IMR-90 (cell line): Measurements from ENCODE around the gene SEMA4A. TPM values are rescaled to one million over a fixed set of nuclear protein-coding genes. Genes with fewer than 3 reads are reported as not detected.

Source experiments
- ATAC-seq: fragments of 200-7000 bp; cut with Tn5 transposase; 2 replicates; pipeline ENCODE4 v1.9.1; 2020; ENCODE audit warnings: low read depth, mild to moderate bottlenecking, moderate library complexity
- BruUV-seq: library from RNA; stranded (reverse); fragments of 400-500 nt; replicated peaks from 2 replicates; lab custom pipeline; 2021; lab: Mats Ljungman, UMichigan
- CTCF ChIA-PET: fragments of 300-600 bp; formaldehyde crosslinking; extraction: SDS; loops from one replicate; lab custom pipeline; 2021; ENCODE audit warnings: antibody characterized with exemption; lab: Yijun Ruan, JAX
- POLR2A ChIA-PET: fragments of 300-600 bp; sonication (Branson Sonifier 250); formaldehyde crosslinking; loops from one replicate; lab custom pipeline; 2022; ENCODE audit warnings: antibody characterized with exemption; ENCODE audit not compliant: unreplicated experiment; lab: Charles Lee
- DNase-seq: peaks from one replicate; pipeline ENCODE4 v3.0.0; 2013
- H2AFZ ChIP-seq: replicated peaks from 2 replicates; pipeline ENCODE3; 2013; ENCODE audit warnings: low read length, mild to moderate bottlenecking; ENCODE audit not compliant: poor library complexity
- H2AK5ac ChIP-seq: 2 replicates; pipeline ENCODE4 v1.6.1; 2013; ENCODE audit warnings: low read depth, low read length, inconsistent platforms
- H2AK9ac ChIP-seq: replicated peaks from 2 replicates; pipeline ENCODE3; 2013; ENCODE audit warnings: mild to moderate bottlenecking, low read depth, low read length, moderate library complexity; ENCODE audit not compliant: poor library complexity
- H2BK120ac ChIP-seq: 2 replicates; pipeline ENCODE4 v1.6.1; 2013; ENCODE audit warnings: low read depth, low read length, inconsistent platforms
- H2BK15ac ChIP-seq: 3 replicates; pipeline ENCODE4 v1.6.1; 2013; ENCODE audit warnings: low read depth, low read length, inconsistent platforms
- H2BK20ac ChIP-seq: 2 replicates; pipeline ENCODE4 v1.6.1; 2013; ENCODE audit warnings: low read depth, mild to moderate bottlenecking, inconsistent platforms, low read length, moderate library complexity
- H2BK5ac ChIP-seq: 2 replicates; pipeline ENCODE4 v1.6.1; 2013; ENCODE audit warnings: mild to moderate bottlenecking, low read depth, low read length, inconsistent platforms; ENCODE audit not compliant: poor library complexity, severe bottlenecking
- H3K14ac ChIP-seq: replicated peaks from 2 replicates; pipeline ENCODE4 v1.6.1; 2013; ENCODE audit warnings: low read depth, low read length, inconsistent platforms
- H3K18ac ChIP-seq: 2 replicates; pipeline ENCODE4 v1.6.1; 2013; ENCODE audit warnings: low read depth, low read length, control low read depth
- H3K23ac ChIP-seq: 2 replicates; pipeline ENCODE4 v1.6.1; 2013; ENCODE audit warnings: low read depth, low read length, inconsistent platforms
- H3K27ac ChIP-seq: 2 replicates; pipeline ENCODE4 v1.5.1; 2013; ENCODE audit warnings: mild to moderate bottlenecking, control low read depth, low read length; ENCODE audit not compliant: insufficient read depth
- H3K27me3 ChIP-seq: 2 replicates; pipeline ENCODE4 v1.6.1; 2013; ENCODE audit warnings: low read length; ENCODE audit not compliant: control insufficient read depth, insufficient read depth
- H3K36me3 ChIP-seq: 2 replicates; pipeline ENCODE4 v1.6.1; 2013; ENCODE audit warnings: low read length, mixed read lengths; ENCODE audit not compliant: control insufficient read depth, insufficient read depth
- H3K4ac ChIP-seq: 2 replicates; pipeline ENCODE4 v1.6.1; 2013; ENCODE audit warnings: low read depth, low read length, inconsistent platforms
- H3K4me1 ChIP-seq: 2 replicates; pipeline ENCODE4 v1.6.1; 2013; ENCODE audit warnings: low read length, mixed read lengths; ENCODE audit not compliant: control insufficient read depth, insufficient read depth
- H3K4me2 ChIP-seq: 2 replicates; pipeline ENCODE4 v1.6.1; 2013; ENCODE audit warnings: low read depth, mild to moderate bottlenecking, control low read depth, low read length, moderate library complexity
- H3K4me3 ChIP-seq: 2 replicates; pipeline ENCODE4 v1.5.1; 2013; ENCODE audit warnings: low read depth, mild to moderate bottlenecking, control low read depth, low read length, moderate library complexity; ENCODE audit not compliant: insufficient read depth
- H3K56ac ChIP-seq: 2 replicates; pipeline ENCODE4 v1.6.1; 2013; ENCODE audit warnings: low read length, inconsistent platforms; ENCODE audit not compliant: insufficient read depth; ENCODE audit errors: extremely low read depth
- H3K79me1 ChIP-seq, 2 experiments: 2 replicates each; pipeline ENCODE4 v1.6.1; 2013; ENCODE audit warnings: low read length in 2 of 2, inconsistent platforms in 1 of 2, low read depth in 1 of 2
- H3K9ac ChIP-seq: 2 replicates; pipeline ENCODE4 v1.6.1; 2013; ENCODE audit warnings: low read depth, low read length, control low read depth
- H3K9me1 ChIP-seq: 2 replicates; pipeline ENCODE4 v1.6.1; 2013; ENCODE audit warnings: low read length, inconsistent platforms; ENCODE audit not compliant: insufficient read depth
- H3K9me3 ChIP-seq: 2 replicates; pipeline ENCODE4 v1.6.1; 2013; ENCODE audit warnings: low read length; ENCODE audit not compliant: control insufficient read depth, insufficient read depth
- H4K20me1 ChIP-seq: 2 replicates; pipeline ENCODE4 v1.6.1; 2013; ENCODE audit warnings: low read length, inconsistent platforms; ENCODE audit not compliant: insufficient read depth
- H4K5ac ChIP-seq: 2 replicates; pipeline ENCODE4 v1.6.1; 2013; ENCODE audit warnings: mild to moderate bottlenecking, low read depth, low read length, control low read depth
- H4K8ac ChIP-seq, 2 experiments: 2 replicates each; pipeline ENCODE4 v1.6.1; 2013; ENCODE audit warnings: low read depth in 2 of 2, low read length in 2 of 2, control low read depth in 1 of 2, inconsistent platforms in 1 of 2
- H4K91ac ChIP-seq: 2 replicates; pipeline ENCODE4 v1.6.1; 2013; ENCODE audit warnings: low read depth, low read length, inconsistent platforms; ENCODE audit not compliant: insufficient read depth
- CEBPB ChIP-seq: IDR thresholded peaks from 2 replicates; pipeline ENCODE4 v1.6.1; 2012; ENCODE audit warnings: low read depth, low read length, improper control_type of control experiment
- MAZ ChIP-seq: IDR thresholded peaks from 2 replicates; pipeline ENCODE4 v1.6.1; 2012; ENCODE audit warnings: low read depth, mild to moderate bottlenecking, low read length, improper control_type of control experiment, moderate library complexity, borderline replicate concordance
- RCOR1 ChIP-seq: IDR thresholded peaks from 2 replicates; pipeline ENCODE4 v1.6.1; 2012; ENCODE audit warnings: mild to moderate bottlenecking, low read length, improper control_type of control experiment; ENCODE audit not compliant: insufficient replicate concordance
- RFX5 ChIP-seq: IDR thresholded peaks from 2 replicates; pipeline ENCODE4 v1.8.0; 2012; ENCODE audit warnings: low read depth, mild to moderate bottlenecking, low read length, moderate library complexity
- WGBS, 2 experiments: methylation state at CpG; one replicate each; pipeline versions ENCODE4 v1.1.5 to v1.1.7; 2013; ENCODE audit warnings: missing lambda C conversion rate in 2 of 2; ENCODE audit not compliant: insufficient read length in 1 of 2; ENCODE audit errors: extremely low coverage in 2 of 2; 5-methylcytosine and 5-hydroxymethylcytosine counted together
- dilution Hi-C: fragments of 300-500 bp; cut with HindIII; formaldehyde crosslinking; loops from one replicate; pipeline ENCODE4 v1.14.3; 2018; ENCODE audit warnings: low sequenced_read_pairs; ENCODE audit not compliant: unreplicated experiment
- in situ Hi-C: fragments of 300-500 bp; cut with MboI; formaldehyde crosslinking; loops from 3 replicates; pipeline ENCODE4 v1.14.3; 2019; ENCODE audit warnings: low sequenced_read_pairs, inconsistent platforms, mixed read lengths
- intact Hi-C: fragments of 100-400 bp; cut with micrococcal nuclease; formaldehyde crosslinking; loops from 2 replicates; pipeline ENCODE4 v1.10.0; 2022
- polyA plus RNA-seq, 3 experiments: library from polyadenylated mRNA; depleted of rRNA; stranded (reverse); fragments of >200 nt; gene quantifications; 2 replicates each; pipeline ENCODE4 v1.2.3, GENCODE V29; 2012; ENCODE audit warnings: low replicate concordance in 1 of 3
- total RNA-seq: library from RNA; depleted of rRNA; stranded (reverse); fragments of >200 nt; gene quantifications from 2 replicates; pipeline ENCODE4 v1.2.3, GENCODE V29; 2012

The SEMA4A gene
- total and polyA plus RNA-seq, 2 of the 4 experiments (the other 2 are of a cell fraction) = 0.18 to 0.86 TPM

DNA sequence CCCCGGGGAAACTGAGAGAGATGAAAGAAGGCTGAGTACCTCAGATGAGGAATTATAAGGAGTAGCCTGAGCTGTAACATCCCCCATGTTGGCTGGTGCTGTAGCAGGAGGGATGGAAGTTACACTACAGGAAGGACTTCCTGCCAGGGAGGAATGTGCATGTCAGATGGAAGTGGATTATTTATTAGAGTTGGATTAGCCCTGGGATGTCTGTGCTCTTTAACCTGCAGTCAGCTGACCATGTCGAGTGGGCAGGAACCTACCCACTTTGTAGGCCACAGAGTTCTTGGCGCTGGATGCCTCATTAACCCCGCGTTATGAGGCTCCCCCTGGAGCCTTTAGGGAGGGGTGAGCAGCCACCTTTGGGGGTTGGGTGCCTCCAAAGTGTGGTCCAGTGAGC, 757 bp upstream of the SEMA4A start:
- Histone ChIP-seq H4K20me1 (no peaks in the 10 kb centered on the region), H3K14ac (peak overlapping the region; percentile 77; the same call in 1 of the 2 replicates), H2BK15ac (0 out of 3 replicates have a peak overlapping the region, but pooled peaks have one; percentile 4), H2BK120ac (peak overlapping the region; percentile 22; the same call in 1 of the 2 replicates), H3K27me3 (peaks cover 12% of the 10 kb centered on the region; the same call in 1 of the 2 replicates), H4K8ac (peak overlapping the region in 1 of 2 experiments; percentile 57; a peak in 2 of 4 replicates), H2AK9ac (peak overlapping the region; percentile 40), H3K79me1 (no peaks in the 10 kb centered on the region), H3K9me3 (no peaks in the 10 kb centered on the region), H3K4ac (peak overlapping the region; percentile 43; the same call in 1 of the 2 replicates), H3K4me3 (no peak overlapping the region), H3K56ac (no peak overlapping the region), H3K9me1 (peaks cover 5% of the 10 kb centered on the region; the same call in 1 of the 2 replicates), H3K4me2 (no peak overlapping the region), H3K4me1 (peaks cover 3% of the 10 kb centered on the region; the same call in 1 of the 2 replicates), H4K91ac (no peak overlapping the region), H4K5ac (no peak overlapping the region), H2BK5ac (no peak overlapping the region), H3K27ac (no peak overlapping the region), H3K9ac (no peak overlapping the region), H2AK5ac (no peak overlapping the region), H3K23ac (no peak overlapping the region; the same call in 1 of the 2 replicates), H3K18ac (no peak overlapping the region), H2AFZ (peak overlapping the region; percentile 46), H2BK20ac (no peak overlapping the region), H3K36me3 (no peaks in the 10 kb centered on the region)
- dilution Hi-C loops (no loop called here), in situ Hi-C loops (no loop called here), intact Hi-C loops (no loop called here)
- TF ChIP-seq RFX5 (no peak), RCOR1 (no peak), MAZ (no peak), CEBPB (no peak)
- ChIA-PET CTCF (no interaction called here), POLR2A (no interaction called here)
- ATAC-seq = no peak
- no TSS peak for BruUV-seq
- DNase-seq = no peak
- WGBS, 2 experiments = 40% methylated on average over 1 of the region's 5 CpGs; no CpG with 5 or more reads in 1 of the 2 experiments
